ENCODE results near the gene WNK2.

WNK2 gene

DNA sequence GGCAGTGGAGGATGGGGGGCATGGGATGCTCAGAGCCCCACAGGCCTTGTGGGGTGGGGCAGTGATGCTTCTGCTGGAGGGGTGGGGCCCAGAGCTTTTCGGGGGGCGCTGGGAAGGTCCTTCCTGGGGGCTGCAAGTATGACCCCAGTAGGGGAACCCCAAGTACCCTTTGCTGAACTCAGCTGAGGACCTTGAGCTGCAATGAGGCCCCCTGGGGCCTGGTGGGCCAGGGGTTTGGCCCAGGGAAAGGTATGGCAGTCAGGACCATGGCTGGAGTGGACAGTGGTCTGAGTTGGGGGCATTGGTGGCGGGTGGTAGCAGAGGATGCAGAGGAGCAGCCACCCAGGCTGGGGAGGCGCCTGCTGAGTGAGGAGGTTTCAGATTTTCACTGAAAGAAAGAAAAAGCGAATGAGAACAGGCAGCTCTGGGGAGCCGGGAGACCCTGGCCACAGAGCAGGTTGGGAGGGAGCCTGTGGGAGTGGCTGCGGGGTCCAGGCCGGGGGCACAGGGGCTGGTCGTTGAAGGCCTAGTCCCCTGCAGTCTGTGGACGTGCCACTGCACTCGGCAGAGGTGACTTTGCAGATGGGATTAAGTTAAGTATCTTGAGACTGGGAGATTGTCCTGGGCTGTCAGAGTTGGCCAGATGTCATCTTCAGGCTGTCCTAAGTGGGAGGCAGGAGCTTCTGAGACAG, 19.2 kb downstream of the WNK2 start:
- FAIRE-seq: no peak

DNA sequence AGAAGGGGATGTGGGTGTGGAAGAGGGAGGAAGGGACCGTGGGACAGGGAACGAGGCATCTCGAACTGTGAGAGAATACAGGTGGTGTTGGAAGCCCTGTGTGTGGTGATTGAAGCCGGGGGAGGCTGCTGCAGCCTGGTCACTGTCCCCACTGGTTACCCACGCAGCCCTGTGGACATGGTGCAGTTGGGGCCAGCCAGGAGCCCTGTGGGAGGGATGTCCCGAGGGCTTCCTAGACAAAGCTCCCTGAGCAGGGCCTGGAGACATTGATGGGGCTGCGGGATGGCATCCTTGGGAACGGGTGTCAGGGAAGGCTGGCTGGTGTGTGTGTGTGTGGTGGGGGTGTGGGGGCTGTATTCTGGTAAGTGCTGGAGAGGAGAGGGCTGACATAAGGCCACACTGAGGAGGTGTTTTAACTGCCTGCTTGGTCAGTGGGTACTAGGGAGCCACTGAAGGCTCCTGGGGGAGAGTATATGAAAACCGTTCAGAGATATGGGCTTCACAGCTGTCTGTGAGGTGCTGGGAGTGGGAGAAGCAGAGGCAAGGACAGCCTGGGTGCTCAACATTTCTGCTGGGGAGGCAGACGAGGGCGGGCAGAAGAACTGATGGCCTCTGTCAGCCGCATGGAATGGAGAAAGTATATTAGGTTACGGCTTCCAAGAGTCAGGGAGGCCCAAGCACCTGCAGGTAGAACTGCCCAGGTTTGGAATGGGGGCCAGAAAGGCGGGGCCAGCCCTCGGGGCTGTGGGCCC, 20.0 kb downstream of the WNK2 start:
- no peak for FAIRE-seq

DNA sequence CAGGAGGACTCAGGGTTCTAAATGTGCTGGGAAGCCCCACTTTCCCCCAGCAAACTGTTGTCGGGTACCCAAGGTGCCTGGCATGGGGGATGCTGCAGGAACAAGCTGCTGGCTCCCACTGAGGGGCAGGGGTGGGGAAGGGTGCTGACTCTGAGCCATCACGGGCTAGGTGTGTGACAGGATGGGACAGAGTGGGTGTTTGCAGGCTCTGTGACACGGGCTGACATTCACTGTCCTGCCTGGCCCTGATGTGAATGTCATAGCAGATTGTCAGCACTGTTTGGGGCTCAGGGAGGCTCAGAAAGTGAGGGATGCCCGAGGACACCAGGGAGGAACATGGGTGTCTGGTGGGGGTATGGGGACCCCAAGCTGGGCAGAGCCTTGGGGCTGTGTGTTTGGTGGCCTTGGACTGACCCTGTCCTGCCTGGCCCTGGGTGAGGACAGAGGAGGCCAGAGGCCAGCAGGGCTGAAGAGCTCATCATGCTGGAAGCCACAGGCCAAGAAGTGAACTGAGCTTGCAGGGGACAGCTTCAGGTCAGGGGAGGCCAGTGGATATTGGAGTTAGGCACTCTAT, 20.6 kb downstream of the WNK2 start:
- no peak for FAIRE-seq

DNA sequence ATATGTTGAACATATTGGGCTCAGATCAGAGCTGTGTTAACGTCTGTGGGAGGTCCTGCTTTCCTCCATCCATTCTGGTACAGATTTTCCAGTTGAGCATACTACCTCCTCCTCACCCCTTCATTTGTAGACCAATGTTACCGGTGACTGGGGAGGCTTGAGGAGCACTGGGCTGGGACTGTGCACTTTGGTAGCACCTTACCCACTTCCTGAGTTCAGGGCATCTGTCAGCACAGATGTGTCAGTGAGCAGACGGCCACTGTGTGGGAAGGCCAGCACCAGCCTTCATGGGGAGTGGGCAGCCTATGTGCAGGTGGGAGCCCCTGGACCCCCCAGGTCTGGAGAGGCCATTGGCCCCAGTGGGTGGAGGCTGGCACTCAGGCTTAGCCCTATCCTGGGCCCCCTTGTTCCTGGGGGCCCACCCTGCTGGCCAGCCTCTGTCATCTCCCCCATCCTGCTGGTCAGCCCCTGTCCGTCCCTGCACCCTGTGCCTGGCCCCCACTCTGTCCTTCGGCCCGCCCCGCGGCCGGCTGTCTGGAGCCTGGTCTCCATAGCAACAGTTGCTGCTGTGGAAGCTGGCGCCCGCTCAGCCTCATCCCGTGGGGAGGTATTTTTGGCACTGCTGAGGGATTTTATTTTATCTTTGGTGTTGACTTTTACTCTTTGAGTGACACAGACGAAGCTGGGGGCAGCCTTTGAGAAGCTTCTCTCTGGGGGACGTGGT, 21.3 kb downstream of the WNK2 start:
- FAIRE-seq: no peak

DNA sequence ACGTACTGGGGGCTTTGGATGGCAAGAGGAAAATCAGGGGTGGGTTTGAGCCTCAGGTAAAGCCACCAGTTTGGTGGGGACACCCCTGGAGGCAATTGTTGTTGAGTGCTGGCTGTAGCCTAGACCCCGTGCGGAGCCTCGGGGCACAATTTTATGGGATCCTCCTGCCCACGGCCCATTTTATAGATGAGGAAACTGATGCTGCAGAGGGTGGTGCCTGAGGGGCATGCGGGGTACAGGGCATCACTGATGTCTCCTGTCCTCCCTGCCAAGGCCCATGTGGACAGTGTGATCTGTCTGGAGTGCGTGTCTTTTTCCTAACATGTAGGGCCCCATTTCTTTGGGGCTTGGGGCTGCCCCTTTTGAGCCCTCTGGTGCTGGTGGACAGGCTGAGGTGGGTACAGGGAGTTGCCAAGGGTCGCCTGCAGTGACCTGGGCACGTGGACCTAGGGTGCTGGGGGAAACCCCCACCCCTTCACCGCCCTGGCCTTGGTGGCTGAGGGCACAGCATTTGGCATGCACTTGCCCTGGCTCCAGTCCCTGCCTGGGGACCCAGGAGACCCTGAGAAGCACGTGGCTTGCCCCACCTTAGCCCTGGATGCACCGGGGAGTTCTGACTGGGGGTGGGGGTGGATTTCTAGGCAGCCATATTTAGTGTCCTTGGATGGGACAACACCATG, 22.1 kb downstream of the WNK2 start:
- no peak for FAIRE-seq

DNA sequence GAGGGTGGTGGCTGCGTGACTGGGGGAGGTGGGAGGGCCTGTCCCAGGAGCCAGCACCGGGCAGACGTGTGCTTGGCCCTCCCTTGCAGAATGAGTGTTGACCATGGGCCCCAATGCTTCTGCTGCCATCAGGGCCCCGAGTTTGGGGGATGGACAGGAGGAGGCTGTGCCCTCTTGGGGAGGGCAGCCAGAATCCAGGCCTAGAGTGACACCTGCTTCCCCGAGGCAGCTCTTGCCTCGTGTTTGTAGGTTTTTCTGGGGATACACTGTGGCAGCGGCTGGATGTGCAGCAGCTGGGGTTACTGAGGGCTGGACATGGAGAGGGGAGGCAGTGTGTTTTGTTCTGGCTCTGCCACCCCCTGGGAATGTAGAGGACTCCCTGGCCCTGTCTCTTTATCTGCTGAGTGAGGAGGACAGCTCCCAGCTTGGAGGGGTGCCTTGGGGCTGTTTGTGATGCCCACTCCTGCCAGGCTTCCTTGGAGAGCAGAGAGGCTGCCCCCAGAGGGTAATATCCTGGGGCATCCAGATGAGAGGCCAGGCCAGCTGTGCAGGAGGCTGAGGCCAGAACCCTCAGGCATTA, 22.7 kb downstream of the WNK2 start:
- no peak for FAIRE-seq

DNA sequence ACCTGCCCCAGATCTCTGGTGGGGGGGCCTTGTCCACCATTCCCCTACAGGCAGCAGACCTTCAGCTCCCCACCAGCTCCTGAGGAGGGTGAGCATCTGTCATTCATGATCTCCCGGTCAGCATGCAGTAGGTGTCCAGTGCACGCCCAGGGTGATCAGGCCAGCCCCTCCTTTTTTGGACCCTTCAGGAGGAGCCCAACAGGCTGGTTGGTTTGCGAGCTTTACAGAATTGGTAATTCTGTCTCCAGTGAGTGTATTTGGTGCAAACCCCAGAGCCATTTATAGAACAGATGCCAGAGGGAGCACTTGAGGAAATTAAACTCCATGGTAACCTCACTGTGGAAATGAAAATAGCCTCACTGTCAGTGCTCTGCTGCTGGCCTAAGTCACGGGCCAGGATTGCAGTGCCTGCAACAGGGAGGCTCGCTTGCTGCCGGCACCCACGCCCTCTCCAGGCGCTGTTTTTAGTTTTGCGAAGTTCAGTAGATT, 23.4 kb downstream of the WNK2 start:
- no peak for FAIRE-seq

DNA sequence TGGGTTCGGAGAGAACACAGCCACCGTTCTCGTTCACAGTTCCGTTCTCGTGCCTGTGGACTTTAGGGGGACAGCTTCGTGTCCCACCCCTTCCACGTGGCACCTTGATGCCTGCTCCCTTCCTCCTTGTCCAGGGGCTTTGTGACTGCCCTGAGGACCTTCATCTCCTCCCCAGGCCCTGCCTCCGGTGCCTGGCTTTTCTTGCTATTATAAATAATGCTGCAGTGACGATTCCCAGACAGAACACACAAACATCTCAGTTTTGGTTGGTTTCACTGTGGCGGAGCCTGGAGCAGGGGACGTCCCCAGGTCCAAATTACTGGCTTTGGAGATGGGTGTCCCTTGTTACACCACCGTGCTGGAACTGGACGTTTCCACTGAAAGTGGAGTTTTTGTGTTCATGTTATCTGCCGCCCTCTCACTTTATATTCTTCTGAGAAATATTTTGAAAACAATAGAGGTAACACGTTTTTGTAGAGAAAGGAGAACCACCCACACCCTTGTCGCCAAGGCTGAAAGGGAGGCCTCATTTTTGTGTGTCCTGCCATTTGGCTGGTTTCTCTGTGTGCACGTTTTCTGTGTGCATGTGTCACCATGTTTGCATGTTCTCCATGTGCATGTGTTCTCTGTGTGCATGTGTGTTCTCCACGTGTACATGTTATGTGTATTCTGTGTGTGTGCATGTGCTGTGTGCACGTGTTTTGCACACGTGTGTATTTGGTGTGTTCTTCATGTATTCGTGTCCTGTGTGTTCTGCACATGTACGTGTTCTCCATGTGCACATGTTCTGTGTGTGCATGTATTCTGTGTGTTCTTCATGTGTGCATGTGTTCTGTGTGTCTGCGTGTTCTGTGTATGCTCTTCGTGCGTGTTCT, 24.2 kb downstream of the WNK2 start:
- FAIRE-seq: no peak

DNA sequence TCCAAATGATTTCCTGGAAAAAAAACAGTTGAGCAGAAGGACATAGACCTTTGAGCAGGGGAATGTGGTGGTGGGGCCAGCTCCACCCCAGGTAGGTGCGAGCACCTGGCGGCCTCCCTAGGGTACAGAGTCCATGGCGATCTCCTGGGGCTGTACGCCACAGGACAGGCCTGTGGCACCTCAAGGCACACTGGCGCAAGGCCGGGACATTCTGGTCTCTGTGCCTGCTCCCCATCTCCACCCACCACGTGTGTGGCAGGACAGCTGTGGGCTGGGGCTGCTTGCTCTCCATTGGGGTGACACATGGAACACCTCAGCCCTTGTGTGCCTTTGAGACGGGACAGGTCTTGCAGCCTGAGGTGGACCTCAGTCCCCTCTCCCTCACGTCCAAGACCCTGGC, 25.2 kb downstream of the WNK2 start:
- FAIRE-seq: no peak

DNA sequence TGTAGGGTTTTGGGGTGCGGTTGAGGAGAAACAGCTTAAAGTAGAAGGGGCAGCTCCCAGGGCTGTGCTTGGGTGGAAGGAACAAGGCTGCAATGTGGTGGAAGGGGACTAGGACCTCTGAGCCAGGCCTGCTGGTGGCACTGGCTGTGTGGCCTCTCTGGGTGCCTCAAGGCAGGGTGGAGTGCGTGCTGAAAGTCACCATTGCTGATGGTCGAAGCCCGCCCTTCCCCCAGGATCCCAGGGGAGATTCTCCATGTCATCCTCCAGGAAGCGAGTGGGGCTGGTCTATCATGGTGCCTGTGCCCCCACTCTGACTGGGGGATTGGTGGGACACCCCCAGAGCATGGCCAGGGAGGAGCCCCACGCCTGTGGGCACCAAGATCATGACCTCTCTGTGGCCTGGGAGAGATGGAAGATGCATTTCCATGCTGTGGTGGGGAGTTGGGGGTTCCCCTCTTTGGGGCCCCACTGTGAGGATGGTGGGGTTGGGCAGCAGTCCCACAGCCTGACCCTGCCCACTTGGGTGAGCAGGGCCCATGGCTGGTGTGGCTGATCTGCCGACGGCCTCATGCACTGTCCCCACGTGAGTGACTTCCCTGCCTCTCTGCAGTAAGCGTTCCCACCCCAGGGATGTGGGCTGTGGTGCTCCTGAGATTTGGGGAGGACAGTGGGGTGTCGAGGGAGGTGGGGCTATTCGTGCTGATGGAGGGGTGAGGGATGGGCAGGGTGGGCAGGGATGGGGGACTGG, 25.8 kb downstream of the WNK2 start:
- no peak for FAIRE-seq

DNA sequence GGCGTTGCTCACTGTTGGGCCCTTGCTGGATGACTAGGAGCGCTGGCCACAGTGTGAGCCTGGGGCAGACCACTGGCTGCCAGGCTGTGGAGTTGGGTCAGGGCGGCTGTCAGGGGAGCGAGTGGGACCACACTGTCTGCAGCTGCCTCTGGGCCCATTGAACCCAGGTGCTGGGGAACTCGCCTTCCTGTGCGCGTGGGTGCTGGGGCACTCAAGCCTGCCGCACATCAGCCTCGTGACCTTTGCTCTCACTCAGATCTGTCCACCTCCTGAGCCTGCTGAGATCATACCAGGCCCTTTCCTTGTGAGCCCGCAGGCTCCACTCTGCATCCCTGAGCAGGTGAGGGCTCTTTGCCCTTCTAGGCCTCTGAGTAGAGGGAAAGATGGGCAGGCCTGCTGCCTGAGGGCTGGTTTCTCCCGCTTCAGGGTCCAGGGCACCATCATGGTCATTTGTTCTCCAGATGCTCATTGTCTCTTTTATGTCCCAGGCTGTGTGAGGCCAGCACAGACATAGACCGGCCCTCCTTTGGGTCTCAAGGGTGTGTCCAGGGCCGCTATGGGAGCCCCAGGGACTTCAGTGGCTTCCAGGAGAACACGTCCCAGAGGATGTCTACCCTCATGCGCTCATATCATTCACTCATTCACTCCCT, 26.5 kb downstream of the WNK2 start:
- FAIRE-seq: no peak

DNA sequence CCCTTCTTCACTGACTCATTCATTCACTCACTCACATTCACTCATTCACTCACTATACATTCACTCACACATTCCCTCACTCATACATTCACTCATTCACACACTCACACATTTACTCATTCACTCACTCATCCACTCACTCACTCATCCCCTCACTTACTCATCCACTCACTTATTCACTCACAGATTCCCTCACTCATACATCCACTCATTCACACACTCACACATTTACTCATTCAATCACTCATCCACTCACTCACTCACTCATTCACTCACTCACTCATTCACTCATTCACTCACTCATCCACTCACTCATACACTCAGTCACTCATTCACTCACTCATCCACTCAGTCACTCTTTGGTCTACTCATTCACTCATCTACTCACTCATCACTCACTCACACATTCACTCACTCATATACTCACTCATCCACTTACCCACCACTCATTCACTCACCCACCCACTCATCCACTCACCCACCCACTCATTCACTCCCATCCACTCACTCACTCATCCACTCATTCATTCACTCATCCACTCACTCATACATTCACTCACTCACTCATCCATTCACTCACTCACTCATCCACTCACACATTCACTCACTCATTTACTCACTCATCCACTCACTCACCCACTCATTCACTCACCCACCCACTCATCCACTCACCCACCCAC, 27.2 kb downstream of the WNK2 start:
- no peak for FAIRE-seq

DNA sequence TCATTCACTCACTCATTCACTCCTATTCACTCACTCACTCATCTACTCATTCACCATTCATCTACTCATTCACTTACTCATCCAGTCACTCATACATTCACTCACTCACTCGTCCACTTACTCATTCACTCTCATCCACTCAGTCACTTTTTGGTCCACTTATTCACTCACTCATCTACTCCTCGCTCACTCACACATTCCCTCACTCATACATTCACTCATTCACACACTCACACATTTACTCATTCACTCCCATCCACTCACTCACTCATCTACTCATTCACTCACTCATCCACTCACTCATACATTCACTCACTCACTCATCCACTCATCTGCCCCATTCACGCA, 27.7 kb downstream of the WNK2 start:
- FAIRE-seq: no peak

DNA sequence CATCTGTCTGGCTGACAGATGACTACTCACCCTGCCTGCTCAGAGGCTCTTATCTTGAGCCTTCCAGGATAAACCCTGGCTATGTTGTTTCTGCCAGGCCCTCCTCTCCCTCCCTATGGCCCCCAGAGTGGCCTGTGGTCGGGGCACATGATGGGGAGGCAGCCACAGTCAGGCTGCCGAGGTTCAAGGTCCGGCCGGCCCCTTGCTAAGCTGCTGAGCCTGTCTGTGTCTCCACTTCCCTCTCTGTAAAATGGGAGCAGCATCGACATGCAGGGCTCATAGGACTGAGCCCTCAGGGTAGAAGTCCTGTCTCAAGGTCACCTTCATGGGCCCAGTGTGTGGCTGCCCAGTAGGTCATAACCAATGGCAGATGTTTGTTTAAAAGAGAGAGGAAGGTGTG, 28.5 kb downstream of the WNK2 start:
- FAIRE-seq: no peak

DNA sequence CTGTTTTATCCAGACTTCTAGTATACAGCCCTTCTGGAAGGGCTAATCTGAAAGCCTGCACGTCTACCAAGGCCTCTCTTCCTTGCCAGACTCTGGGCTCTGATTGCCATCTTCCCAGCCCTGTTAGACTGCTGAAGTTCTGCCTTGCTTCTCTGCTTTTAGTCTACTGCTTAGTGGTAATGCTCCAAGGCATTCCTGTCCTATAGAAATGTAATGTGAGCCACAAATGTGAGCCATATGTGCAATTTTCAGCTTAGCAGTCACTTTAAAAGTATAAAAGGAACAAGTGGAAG, 32.1 kb downstream of the WNK2 start:
- no peak for FAIRE-seq

DNA sequence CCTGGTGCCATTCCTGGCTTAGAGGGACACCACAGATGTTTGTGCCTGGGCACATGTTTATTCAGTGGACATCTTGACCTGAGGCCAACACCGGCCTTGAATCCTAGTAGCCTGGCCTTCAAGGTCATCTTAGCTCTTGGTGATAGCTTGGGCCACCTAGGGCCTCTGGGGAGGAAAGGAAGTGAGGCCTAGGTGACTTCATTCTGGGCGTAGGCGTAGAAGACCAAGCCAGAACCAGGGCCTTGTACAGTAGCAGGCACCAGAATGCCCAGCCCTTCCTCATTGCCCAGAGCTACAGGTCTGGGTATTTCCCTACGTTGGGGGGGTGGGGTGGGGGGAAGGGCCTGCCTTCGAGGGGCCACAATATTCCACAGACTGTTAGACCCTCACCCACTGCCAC, 33.8 kb downstream of the WNK2 start:
- no peak for FAIRE-seq

DNA sequence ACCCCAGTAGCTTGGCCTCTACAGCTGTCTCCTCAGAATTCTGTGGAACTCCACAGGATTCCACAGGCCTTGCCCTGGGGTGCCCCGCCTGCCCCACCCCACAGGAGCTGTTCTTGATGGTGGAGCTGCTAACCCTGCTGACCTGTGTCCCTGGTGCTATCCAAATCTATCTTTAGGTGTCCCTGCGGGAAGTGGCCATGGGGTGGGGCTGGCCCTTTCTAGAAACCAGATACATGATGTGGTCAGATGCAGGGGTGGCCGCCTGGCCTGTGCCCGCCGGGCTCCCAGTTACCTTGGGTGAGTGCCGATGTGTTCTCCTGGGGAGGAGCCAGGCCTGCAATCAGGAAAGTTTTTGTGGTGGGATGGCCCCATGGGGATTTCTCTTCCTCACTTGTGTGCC, 34.2 kb downstream of the WNK2 start:
- FAIRE-seq: no peak

DNA sequence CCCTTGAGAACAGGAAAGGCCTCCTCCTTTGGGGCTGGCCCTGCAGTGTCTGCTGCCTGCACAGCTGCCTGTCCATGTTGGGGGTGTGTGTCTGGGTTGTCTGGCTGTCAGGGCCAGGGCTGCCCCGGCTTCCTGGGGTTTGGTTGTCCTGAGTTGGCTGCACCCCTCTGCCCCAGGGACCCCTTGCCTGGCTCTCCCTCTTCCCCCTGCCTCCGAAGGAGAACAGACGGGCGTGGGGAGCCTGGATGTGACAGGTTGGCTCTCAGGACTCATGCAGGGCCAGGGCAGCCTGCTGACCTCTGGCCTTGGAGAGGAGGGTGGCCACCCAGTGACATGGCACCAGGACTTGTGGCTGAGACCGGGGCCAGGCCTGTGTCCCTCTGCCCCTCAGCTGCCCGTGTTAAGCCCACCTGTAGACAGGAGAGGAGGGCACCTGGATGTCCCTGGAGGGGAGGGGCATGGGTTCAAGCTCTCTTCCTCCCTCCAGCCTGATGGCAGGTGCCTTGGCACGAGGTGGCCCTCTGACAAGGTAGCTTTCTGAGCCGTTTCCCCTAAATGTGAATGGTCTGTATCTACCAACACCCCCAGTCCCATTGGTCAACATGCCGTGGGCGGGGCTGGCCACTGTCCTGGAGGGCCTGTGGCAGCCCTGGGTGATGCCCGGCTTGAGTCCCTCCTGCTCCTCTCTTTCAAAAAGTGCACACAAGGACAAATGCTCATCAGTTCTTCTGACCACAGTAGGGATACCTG, 34.9 kb downstream of the WNK2 start:
- no peak for FAIRE-seq

DNA sequence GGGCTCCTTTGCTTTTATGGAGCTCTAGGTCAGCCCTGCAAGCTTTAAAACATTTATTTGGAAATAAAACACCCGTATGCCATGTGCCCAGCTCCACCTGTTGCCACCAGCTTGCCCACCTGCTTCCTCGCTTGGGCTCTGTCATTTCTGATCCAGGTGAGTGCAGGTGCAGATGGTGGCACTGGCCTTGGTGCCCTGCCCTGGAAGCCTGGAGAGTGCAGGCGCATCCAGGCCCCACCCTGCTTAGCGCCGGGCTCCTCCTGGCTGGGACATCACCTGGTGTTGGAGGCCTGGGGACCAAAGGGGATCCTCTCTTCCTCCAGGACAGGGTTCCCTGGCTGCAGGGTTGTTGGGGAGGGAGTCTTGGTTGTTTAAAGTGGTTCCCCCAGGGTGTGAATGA, 35.8 kb downstream of the WNK2 start:
- FAIRE-seq: no peak

Data from A204.1 (cell line).